ENCODE results near the gene TMED4. TPM values are rescaled to one million over a fixed set of nuclear protein-coding genes. Genes with fewer than 3 reads are reported as not detected.
A peak's percentile ranks its signal among the peaks of the same experiment; 100 is the strongest.

Gene TMED4
- total and polyA plus RNA-seq, 2 of the 13 experiments (the other 11 are each of a cell fraction or from before 2014, with no cell fraction given), result 81.4 to 109 TPM

DNA sequence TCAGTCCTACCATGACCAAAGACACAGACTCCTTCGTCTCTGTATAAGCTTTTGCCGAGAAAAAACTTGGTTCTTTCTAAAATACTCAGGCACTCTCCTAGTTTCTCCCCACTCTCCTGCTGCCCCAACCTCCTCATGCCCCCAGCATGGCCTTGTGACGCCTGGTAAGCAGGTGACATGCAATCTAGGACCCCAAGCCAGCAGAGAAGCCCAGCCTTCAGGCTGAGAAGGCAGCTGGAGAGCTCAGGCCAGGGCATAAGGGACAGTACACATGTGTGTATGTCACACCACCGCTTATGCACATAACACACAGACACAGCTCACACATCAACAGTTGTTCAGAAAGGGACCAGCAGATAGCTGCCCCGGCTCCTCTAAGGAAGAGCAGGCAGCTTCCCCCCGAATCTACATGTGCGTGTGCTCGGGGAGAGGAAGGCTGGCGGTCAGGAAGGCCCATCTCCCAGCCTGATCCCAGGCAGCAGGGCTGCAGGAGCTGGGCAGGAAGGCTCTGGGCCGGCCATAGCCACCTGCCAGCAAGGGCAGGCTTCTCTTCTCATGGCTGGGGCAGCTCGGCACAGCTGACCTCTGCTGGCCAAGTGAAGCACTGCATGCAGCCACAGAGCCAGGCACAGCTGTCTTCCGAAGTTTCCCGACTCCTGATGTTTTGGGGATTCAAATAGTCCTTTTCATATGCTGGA, 16.8 kb downstream of the TMED4 start (continued):
- no peak for TF ChIP-seq MAZ (IDR thresholded peaks at IDR 0.05; ENCODE audit: borderline replicate concordance, low read depth, low read length)
- TF ChIP-seq MAZ (CRISPR knock-in tag; IDR thresholded peaks at IDR 0.05; ENCODE audit: low read depth), result no peak
- TF ChIP-seq, protein P1, sequence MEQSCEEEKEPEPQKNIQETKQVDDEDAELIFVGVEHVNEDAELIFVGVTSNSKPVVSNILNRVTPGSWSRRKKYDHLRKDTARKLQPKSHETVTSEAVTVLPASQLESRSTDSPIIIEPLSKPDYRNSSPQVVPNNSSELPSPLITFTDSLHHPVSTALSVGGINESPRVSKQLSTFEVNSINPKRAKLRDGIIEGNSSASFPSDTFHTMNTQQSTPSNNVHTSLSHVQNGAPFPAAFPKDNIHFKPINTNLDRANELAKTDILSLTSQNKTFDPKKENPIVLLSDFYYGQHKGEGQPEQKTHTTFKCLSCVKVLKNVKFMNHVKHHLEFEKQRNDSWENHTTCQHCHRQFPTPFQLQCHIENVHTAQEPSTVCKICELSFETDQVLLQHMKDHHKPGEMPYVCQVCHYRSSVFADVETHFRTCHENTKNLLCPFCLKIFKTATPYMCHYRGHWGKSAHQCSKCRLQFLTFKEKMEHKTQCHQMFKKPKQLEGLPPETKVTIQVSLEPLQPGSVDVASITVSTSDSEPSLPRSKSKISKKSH (CRISPR knock-in tag; IDR thresholded peaks at IDR 0.05; ENCODE audit: borderline replicate concordance), result no peak
- TF ChIP-seq ZFP90 (CRISPR knock-in tag; IDR thresholded peaks at IDR 0.05; ENCODE audit: borderline replicate concordance), result 0 out of 2 replicates have a peak, but pooled peaks have one; percentile 65
- no peak for TF ChIP-seq U2AF1 (optimal IDR thresholded peaks at IDR 0.05; ENCODE audit: low read depth, low read length)
- TF ChIP-seq, protein P2, sequence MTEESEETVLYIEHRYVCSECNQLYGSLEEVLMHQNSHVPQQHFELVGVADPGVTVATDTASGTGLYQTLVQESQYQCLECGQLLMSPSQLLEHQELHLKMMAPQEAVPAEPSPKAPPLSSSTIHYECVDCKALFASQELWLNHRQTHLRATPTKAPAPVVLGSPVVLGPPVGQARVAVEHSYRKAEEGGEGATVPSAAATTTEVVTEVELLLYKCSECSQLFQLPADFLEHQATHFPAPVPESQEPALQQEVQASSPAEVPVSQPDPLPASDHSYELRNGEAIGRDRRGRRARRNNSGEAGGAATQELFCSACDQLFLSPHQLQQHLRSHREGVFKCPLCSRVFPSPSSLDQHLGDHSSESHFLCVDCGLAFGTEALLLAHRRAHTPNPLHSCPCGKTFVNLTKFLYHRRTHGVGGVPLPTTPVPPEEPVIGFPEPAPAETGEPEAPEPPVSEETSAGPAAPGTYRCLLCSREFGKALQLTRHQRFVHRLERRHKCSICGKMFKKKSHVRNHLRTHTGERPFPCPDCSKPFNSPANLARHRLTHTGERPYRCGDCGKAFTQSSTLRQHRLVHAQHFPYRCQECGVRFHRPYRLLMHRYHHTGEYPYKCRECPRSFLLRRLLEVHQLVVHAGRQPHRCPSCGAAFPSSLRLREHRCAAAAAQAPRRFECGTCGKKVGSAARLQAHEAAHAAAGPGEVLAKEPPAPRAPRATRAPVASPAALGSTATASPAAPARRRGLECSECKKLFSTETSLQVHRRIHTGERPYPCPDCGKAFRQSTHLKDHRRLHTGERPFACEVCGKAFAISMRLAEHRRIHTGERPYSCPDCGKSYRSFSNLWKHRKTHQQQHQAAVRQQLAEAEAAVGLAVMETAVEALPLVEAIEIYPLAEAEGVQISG (CRISPR knock-in tag; IDR thresholded peaks at IDR 0.05), result 0 out of 2 replicates have a peak, but pooled peaks have one; percentile 19
- TF ChIP-seq RNF2 (conservative IDR thresholded peaks at IDR 0.05; ENCODE audit: low read depth), result no peak
- TF ChIP-seq ZMYM3 (CRISPR knock-in tag; IDR thresholded peaks at IDR 0.05), result no peak
- 0 out of 2 replicates have a peak, but pooled peaks have one; percentile 34 for TF ChIP-seq FOXC1 (CRISPR knock-in tag; IDR thresholded peaks at IDR 0.05; ENCODE audit: borderline replicate concordance)
- no peak for TF ChIP-seq IKZF4 (CRISPR knock-in tag; IDR thresholded peaks at IDR 0.05; ENCODE audit: borderline replicate concordance, low read depth, not compliant biosample characterization)
- TF ChIP-seq, protein P3, sequence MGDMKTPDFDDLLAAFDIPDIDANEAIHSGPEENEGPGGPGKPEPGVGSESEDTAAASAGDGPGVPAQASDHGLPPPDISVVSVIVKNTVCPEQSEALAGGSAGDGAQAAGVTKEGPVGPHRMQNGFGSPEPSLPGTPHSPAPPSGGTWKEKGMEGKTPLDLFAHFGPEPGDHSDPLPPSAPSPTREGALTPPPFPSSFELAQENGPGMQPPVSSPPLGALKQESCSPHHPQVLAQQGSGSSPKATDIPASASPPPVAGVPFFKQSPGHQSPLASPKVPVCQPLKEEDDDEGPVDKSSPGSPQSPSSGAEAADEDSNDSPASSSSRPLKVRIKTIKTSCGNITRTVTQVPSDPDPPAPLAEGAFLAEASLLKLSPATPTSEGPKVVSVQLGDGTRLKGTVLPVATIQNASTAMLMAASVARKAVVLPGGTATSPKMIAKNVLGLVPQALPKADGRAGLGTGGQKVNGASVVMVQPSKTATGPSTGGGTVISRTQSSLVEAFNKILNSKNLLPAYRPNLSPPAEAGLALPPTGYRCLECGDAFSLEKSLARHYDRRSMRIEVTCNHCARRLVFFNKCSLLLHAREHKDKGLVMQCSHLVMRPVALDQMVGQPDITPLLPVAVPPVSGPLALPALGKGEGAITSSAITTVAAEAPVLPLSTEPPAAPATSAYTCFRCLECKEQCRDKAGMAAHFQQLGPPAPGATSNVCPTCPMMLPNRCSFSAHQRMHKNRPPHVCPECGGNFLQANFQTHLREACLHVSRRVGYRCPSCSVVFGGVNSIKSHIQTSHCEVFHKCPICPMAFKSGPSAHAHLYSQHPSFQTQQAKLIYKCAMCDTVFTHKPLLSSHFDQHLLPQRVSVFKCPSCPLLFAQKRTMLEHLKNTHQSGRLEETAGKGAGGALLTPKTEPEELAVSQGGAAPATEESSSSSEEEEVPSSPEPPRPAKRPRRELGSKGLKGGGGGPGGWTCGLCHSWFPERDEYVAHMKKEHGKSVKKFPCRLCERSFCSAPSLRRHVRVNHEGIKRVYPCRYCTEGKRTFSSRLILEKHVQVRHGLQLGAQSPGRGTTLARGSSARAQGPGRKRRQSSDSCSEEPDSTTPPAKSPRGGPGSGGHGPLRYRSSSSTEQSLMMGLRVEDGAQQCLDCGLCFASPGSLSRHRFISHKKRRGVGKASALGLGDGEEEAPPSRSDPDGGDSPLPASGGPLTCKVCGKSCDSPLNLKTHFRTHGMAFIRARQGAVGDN (CRISPR knock-in tag; IDR thresholded peaks at IDR 0.05), result peak; percentile 74
- 0 out of 2 replicates have a peak, but pooled peaks have one; percentile 35 for TF ChIP-seq MAF1 (CRISPR knock-in tag; IDR thresholded peaks at IDR 0.05; ENCODE audit: borderline replicate concordance)
- no peak for TF ChIP-seq ZNF224 (CRISPR knock-in tag; IDR thresholded peaks at IDR 0.05)
- no peak for TF ChIP-seq HDAC6 (IDR thresholded peaks at IDR 0.05; ENCODE audit: low read depth, low read length)
- TF ChIP-seq ZSCAN20 (CRISPR knock-in tag; IDR thresholded peaks at IDR 0.05; ENCODE audit: borderline replicate concordance), result 0 out of 2 replicates have a peak, but pooled peaks have one; percentile 60
- TF ChIP-seq FOXK2 (IDR thresholded peaks at IDR 0.05), result no peak
- TF ChIP-seq, protein P4, sequence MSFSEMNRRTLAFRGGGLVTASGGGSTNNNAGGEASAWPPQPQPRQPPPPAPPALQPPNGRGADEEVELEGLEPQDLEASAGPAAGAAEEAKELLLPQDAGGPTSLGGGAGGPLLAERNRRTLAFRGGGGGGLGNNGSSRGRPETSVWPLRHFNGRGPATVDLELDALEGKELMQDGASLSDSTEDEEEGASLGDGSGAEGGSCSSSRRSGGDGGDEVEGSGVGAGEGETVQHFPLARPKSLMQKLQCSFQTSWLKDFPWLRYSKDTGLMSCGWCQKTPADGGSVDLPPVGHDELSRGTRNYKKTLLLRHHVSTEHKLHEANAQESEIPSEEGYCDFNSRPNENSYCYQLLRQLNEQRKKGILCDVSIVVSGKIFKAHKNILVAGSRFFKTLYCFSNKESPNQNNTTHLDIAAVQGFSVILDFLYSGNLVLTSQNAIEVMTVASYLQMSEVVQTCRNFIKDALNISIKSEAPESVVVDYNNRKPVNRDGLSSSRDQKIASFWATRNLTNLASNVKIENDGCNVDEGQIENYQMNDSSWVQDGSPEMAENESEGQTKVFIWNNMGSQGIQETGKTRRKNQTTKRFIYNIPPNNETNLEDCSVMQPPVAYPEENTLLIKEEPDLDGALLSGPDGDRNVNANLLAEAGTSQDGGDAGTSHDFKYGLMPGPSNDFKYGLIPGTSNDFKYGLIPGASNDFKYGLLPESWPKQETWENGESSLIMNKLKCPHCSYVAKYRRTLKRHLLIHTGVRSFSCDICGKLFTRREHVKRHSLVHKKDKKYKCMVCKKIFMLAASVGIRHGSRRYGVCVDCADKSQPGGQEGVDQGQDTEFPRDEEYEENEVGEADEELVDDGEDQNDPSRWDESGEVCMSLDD (CRISPR knock-in tag; IDR thresholded peaks at IDR 0.05; ENCODE audit: borderline replicate concordance), result no peak
